Measurements from ENCODE around the gene PPP1CC.

DNA sequence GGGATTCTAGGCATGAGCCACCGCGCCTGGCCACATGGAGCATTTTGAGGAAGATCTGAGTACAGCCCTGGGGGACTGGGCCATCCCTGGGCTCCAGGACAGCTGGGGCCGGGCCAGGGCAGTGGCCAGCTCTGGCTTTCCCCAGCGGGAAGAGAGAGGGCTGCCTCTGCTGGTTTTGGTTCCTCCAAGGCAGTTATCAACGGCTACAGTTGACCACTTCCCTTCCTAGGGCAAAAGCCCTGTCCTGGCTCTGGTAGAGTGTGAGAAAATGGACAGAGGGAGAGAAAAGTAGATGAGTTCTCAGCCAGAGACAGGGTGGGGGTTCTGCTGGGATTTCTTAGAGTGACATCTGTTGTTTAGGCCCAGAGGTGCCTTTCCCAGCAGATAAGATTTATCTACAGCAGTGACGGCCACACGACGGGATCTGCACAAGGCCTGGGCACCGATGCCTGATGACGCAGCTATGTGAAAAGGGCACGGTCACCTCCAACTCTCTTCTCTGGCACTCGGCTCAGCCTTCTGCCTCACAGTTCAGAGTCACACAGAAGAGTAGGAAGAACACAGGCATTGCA, 48.3 kb downstream of the PPP1CC start:
- TF ChIP-seq, protein P1, sequence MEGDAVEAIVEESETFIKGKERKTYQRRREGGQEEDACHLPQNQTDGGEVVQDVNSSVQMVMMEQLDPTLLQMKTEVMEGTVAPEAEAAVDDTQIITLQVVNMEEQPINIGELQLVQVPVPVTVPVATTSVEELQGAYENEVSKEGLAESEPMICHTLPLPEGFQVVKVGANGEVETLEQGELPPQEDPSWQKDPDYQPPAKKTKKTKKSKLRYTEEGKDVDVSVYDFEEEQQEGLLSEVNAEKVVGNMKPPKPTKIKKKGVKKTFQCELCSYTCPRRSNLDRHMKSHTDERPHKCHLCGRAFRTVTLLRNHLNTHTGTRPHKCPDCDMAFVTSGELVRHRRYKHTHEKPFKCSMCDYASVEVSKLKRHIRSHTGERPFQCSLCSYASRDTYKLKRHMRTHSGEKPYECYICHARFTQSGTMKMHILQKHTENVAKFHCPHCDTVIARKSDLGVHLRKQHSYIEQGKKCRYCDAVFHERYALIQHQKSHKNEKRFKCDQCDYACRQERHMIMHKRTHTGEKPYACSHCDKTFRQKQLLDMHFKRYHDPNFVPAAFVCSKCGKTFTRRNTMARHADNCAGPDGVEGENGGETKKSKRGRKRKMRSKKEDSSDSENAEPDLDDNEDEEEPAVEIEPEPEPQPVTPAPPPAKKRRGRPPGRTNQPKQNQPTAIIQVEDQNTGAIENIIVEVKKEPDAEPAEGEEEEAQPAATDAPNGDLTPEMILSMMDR (IDR thresholded peaks at IDR 0.05; ENCODE audit: low read depth, low read length), result no peak
- TF ChIP-seq EZH2phosphoT487 (IDR thresholded peaks at IDR 0.05; ENCODE audit: low read depth), result no peak

Measured in OCI-LY3 (cell line).